Suprapubic skin (tissue), 4 donors: Measurements from ENCODE around the gene RAB21.

Experiments
- EP300 ChIP-seq: sonication (generic); formaldehyde crosslinking; IDR thresholded peaks from one replicate; pipeline ENCODE4 v1.6.1; 2017; ENCODE audit warnings: antibody characterized with exemption
- POLR2A ChIP-seq, 2 donors: fragments of 450-650 bp; IDR thresholded peaks; one replicate each; pipeline ENCODE4 v1.6.1; 2017; ENCODE audit warnings: antibody characterized with exemption in 2 of 2, mild to moderate bottlenecking in 2 of 2, moderate library complexity in 2 of 2
- POLR2AphosphoS5 ChIP-seq, 3 donors: sonication (generic); formaldehyde crosslinking; IDR thresholded peaks; one replicate each; pipeline ENCODE4 v1.6.1; 2017; ENCODE audit warnings: antibody characterized with exemption in 3 of 3
- TF ChIP-seq, protein P1 (sequence below), 2 donors: fragments of 200-600 bp in 1 of 2; fragments of 450-650 bp in 1 of 2; sonication (generic) in 1 of 2; IDR thresholded peaks; one replicate each; pipeline ENCODE4 v1.5.1; 2016 to 2019; ENCODE audit warnings: antibody characterized with exemption in 2 of 2, mild to moderate bottlenecking in 1 of 2, moderate library complexity in 1 of 2

- TF ChIP-seq POLR2A (IDR thresholded peaks at IDR 0.05) (no peak), POLR2AphosphoS5 (IDR thresholded peaks at IDR 0.05) (no peak), EP300 (no peak)
- TF ChIP-seq, protein P1, sequence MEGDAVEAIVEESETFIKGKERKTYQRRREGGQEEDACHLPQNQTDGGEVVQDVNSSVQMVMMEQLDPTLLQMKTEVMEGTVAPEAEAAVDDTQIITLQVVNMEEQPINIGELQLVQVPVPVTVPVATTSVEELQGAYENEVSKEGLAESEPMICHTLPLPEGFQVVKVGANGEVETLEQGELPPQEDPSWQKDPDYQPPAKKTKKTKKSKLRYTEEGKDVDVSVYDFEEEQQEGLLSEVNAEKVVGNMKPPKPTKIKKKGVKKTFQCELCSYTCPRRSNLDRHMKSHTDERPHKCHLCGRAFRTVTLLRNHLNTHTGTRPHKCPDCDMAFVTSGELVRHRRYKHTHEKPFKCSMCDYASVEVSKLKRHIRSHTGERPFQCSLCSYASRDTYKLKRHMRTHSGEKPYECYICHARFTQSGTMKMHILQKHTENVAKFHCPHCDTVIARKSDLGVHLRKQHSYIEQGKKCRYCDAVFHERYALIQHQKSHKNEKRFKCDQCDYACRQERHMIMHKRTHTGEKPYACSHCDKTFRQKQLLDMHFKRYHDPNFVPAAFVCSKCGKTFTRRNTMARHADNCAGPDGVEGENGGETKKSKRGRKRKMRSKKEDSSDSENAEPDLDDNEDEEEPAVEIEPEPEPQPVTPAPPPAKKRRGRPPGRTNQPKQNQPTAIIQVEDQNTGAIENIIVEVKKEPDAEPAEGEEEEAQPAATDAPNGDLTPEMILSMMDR (IDR thresholded peaks at IDR 0.05): no peak
Measured at GRCh38 chr12:71797531-71797930, 42.9 kb downstream of the RAB21 start.
